ENCODE measurements around the gene EIF4EBP3. TPM values are rescaled to one million over a fixed set of nuclear protein-coding genes. Genes with fewer than 3 reads are reported as not detected.

EIF4EBP3 gene
- total RNA-seq, 6 experiments from 2014 or later, result 1.8 to 4.0 (median 2.9) TPM

- no peak for TF ChIP-seq CTCF (IDR thresholded peaks at IDR 0.05)
- H3K4me1 Mint-ChIP-seq (ENCODE audit: low read depth), result peaks cover 27% of the 10 kb centered on the region
- H3K9me3 Mint-ChIP-seq, result no peaks in the 10 kb centered on the region
- no peak for DNase-seq
- H3K36me3 Mint-ChIP-seq (ENCODE audit: low read depth), result peaks cover 12% of the 10 kb centered on the region
- H3K27me3 Mint-ChIP-seq (ENCODE audit: insufficient read depth), result no peaks in the 10 kb centered on the region; the same call in 1 of the 2 replicates
- H3K4me3 Mint-ChIP-seq, result peak overlapping the region; percentile 95
- peak overlapping the region; percentile 94 for H3K27ac Mint-ChIP-seq
Measured at GRCh38 chr5:140563596-140563995, 16.1 kb downstream of the EIF4EBP3 start.

GRCh38 chr5:140564196-140565023 lies 16.9 kb downstream of the EIF4EBP3 start, which contains the start of the genes APBB3 and SLC35A4:
APBB3 (minus strand) TSS chr5:140564598; CDS start chr5:140564245, 353 bp downstream.
SLC35A4 (plus strand) TSS chr5:140564828; CDS start chr5:140567170, 2,342 bp downstream.
- no peaks in the 10 kb centered on the region for H3K9me3 Mint-ChIP-seq
- peak; percentile 99 for DNase-seq
- TF ChIP-seq CTCF (IDR thresholded peaks at IDR 0.05), result no peak
- peak within 1 kb of the TSS; percentile 95 for H3K4me3 Mint-ChIP-seq
- H3K36me3 Mint-ChIP-seq (ENCODE audit: low read depth), result peaks cover 14% of the 10 kb centered on the region
- H3K27ac Mint-ChIP-seq, result peak within 1 kb of the TSS; percentile 94
- H3K27me3 Mint-ChIP-seq (ENCODE audit: insufficient read depth), result no peaks in the 10 kb centered on the region; the same call in 1 of the 2 replicates
- H3K4me1 Mint-ChIP-seq (ENCODE audit: low read depth), result peaks cover 27% of the 10 kb centered on the region

GRCh38 chr5:140565024-140565779 lies 17.7 kb downstream of the EIF4EBP3 start:
- H3K36me3 Mint-ChIP-seq (ENCODE audit: low read depth), result peaks cover 14% of the 10 kb centered on the region
- no peaks in the 10 kb centered on the region; the same call in 1 of the 2 replicates for H3K27me3 Mint-ChIP-seq (ENCODE audit: insufficient read depth)
- TF ChIP-seq CTCF (IDR thresholded peaks at IDR 0.05), result no peak
- peaks cover 27% of the 10 kb centered on the region for H3K4me1 Mint-ChIP-seq (ENCODE audit: low read depth)
- peak overlapping the region; percentile 94 for H3K27ac Mint-ChIP-seq
- peak overlapping the region; percentile 95 for H3K4me3 Mint-ChIP-seq
- peak; percentile 35 for DNase-seq
- H3K9me3 Mint-ChIP-seq, result no peaks in the 10 kb centered on the region

- H3K36me3 Mint-ChIP-seq (ENCODE audit: low read depth), result peaks cover 14% of the 10 kb centered on the region
- H3K9me3 Mint-ChIP-seq, result no peaks in the 10 kb centered on the region
- no peak for DNase-seq
- no peak for TF ChIP-seq CTCF (IDR thresholded peaks at IDR 0.05)
- H3K4me1 Mint-ChIP-seq (ENCODE audit: low read depth), result peaks cover 27% of the 10 kb centered on the region
- no peaks in the 10 kb centered on the region; the same call in 1 of the 2 replicates for H3K27me3 Mint-ChIP-seq (ENCODE audit: insufficient read depth)
- peak overlapping the region; percentile 95 for H3K4me3 Mint-ChIP-seq
- peak overlapping the region; percentile 94 for H3K27ac Mint-ChIP-seq
Measured at GRCh38 chr5:140565780-140566095, 18.3 kb downstream of the EIF4EBP3 start.

GRCh38 chr5:140566665-140567064 lies 19.2 kb downstream of the EIF4EBP3 start:
- H3K4me3 Mint-ChIP-seq, result no peak overlapping the region
- H3K4me1 Mint-ChIP-seq (ENCODE audit: low read depth), result peaks cover 27% of the 10 kb centered on the region
- H3K27me3 Mint-ChIP-seq (ENCODE audit: insufficient read depth), result no peaks in the 10 kb centered on the region; the same call in 1 of the 2 replicates
- TF ChIP-seq CTCF (IDR thresholded peaks at IDR 0.05), result no peak
- no peaks in the 10 kb centered on the region for H3K9me3 Mint-ChIP-seq
- H3K27ac Mint-ChIP-seq, result no peak overlapping the region
- no peak for DNase-seq
- H3K36me3 Mint-ChIP-seq (ENCODE audit: low read depth), result peaks cover 14% of the 10 kb centered on the region
